Sigmoid colon (tissue), 7 donors: ENCODE results near the gene ARMH1. TPM values are rescaled to one million over a fixed set of nuclear protein-coding genes. Genes with fewer than 3 reads are reported as not detected.

Experiments used
- DNase-seq: peaks from one replicate; pipeline ENCODE4 v3.0.0-alpha.2; 2019
- H3K27ac ChIP-seq, 4 donors: fragments of 200-600 bp; sonication (generic); one replicate each; pipeline ENCODE4 v1.5.1; 2016 to 2019; ENCODE audit warnings: mild to moderate bottlenecking in 1 of 4
- H3K27me3 ChIP-seq, 3 donors: fragments of 200-600 bp; sonication (generic); one replicate each; pipeline ENCODE4 v1.5.1; 2019; ENCODE audit warnings: mild to moderate bottlenecking in 1 of 3
- H3K36me3 ChIP-seq, 4 donors: fragments of 200-600 bp; sonication (generic); one replicate each; pipeline ENCODE4 v1.5.1; 2016 to 2019
- H3K4me1 ChIP-seq, 4 donors: fragments of 200-600 bp; sonication (generic); one replicate each; pipeline ENCODE4 v1.5.1; 2017 to 2019
- H3K4me3 ChIP-seq, 4 donors: fragments of 200-600 bp; sonication (generic); one replicate each; pipeline ENCODE4 v1.5.1; 2017 to 2019; ENCODE audit warnings: mild to moderate bottlenecking in 2 of 4, moderate library complexity in 1 of 4
- H3K9me3 ChIP-seq, 4 donors: fragments of 200-600 bp in 3 of 4; sonication (generic) in 3 of 4; one replicate each; pipeline versions ENCODE4 v1.5.1 to v1.6.1; 2013 to 2019
- EP300 ChIP-seq, 4 donors: sonication (generic); formaldehyde crosslinking; IDR thresholded peaks; one replicate each; pipeline ENCODE4 v1.6.1; 2017; ENCODE audit warnings: antibody characterized with exemption in 4 of 4
- POLR2A ChIP-seq, 2 donors: fragments of 450-650 bp; IDR thresholded peaks; one replicate each; pipeline ENCODE4 v1.6.1; 2016; ENCODE audit warnings: antibody characterized with exemption in 2 of 2, mild to moderate bottlenecking in 2 of 2, moderate library complexity in 2 of 2
- POLR2AphosphoS5 ChIP-seq, 4 donors: sonication (generic); formaldehyde crosslinking; IDR thresholded peaks; one replicate each; pipeline ENCODE4 v1.6.1; 2017; ENCODE audit warnings: antibody characterized with exemption in 4 of 4
- WGBS, 2 donors: extraction: QIAGEN DNeasy Blood & Tissue Kit; methylation state at CpG; one replicate each; pipeline ENCODE4 v1.1.7; 2013; 5-methylcytosine and 5-hydroxymethylcytosine counted together
- intact Hi-C: fragments of 100-400 bp; cut with DNase I; formaldehyde crosslinking; loops from one replicate; pipeline ENCODE4 v1.15.1; 2023
- polyA plus RNA-seq, 3 donors: library from polyadenylated mRNA; stranded (reverse); fragments of 200-250 nt; gene quantifications; one replicate each; pipeline ENCODE4 v1.2.3, GENCODE V29; 2013
- total RNA-seq, 4 donors: library from RNA; depleted of rRNA; stranded (reverse); fragments of >200 nt; gene quantifications; one replicate each; pipeline ENCODE4 v1.1.0, GENCODE V29; 2016
- TF ChIP-seq, protein P1 (sequence below), 4 experiments: fragments of 450-650 bp in 3 of 4; fragments of 200-600 bp in 1 of 4; IDR thresholded peaks; one replicate each; pipeline ENCODE4 v1.5.1; 2016 to 2019; ENCODE audit warnings: antibody characterized with exemption in 4 of 4, mild to moderate bottlenecking in 3 of 4, moderate library complexity in 2 of 4
- donor health status: healthy with polysubstance abuse.
- donor health status: Bipolar disorder and iron deficiency.
- donor health status: healthy.

Gene ARMH1
- total and polyA plus RNA-seq, 7 donors = 0.33 to 23.0 (median 1.3) TPM; not detected in 3

DNA sequence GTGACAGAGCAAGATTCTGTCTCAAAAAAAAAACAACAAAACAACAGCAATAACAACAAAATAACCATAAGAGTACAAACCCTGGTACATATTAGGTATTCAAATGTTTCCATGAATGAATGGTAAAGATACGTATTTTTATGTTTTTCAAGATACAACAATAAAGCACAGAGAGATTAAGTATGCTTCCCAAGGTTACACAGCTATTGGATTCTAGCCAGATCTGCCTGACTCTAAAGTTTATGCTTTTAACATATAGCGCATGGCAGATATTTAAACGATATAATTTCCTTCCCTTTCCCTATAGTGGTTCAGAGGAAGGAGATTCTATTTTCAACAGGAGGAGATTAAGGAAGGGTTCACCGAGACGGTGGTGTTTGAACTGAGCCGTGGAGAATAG lies 31.0 kb downstream of the ARMH1 start:
- DNase-seq = no peak
- H3K4me1 ChIP-seq = peaks cover 0 to 8% (median 0%) of the 10 kb centered on the region in 4 donors
- intact Hi-C loops = no loop called here
- no peaks in the 10 kb centered on the region for H3K27me3 ChIP-seq
- H3K9me3 ChIP-seq = no peaks in the 10 kb centered on the region
- WGBS, 2 donors = 82 to 83% methylated on average over 6 of the region's 6 CpGs
- no peak overlapping the region for H3K27ac ChIP-seq
- H3K36me3 ChIP-seq = no peaks in the 10 kb centered on the region
- H3K4me3 ChIP-seq = no peak overlapping the region
- TF ChIP-seq, protein P1, sequence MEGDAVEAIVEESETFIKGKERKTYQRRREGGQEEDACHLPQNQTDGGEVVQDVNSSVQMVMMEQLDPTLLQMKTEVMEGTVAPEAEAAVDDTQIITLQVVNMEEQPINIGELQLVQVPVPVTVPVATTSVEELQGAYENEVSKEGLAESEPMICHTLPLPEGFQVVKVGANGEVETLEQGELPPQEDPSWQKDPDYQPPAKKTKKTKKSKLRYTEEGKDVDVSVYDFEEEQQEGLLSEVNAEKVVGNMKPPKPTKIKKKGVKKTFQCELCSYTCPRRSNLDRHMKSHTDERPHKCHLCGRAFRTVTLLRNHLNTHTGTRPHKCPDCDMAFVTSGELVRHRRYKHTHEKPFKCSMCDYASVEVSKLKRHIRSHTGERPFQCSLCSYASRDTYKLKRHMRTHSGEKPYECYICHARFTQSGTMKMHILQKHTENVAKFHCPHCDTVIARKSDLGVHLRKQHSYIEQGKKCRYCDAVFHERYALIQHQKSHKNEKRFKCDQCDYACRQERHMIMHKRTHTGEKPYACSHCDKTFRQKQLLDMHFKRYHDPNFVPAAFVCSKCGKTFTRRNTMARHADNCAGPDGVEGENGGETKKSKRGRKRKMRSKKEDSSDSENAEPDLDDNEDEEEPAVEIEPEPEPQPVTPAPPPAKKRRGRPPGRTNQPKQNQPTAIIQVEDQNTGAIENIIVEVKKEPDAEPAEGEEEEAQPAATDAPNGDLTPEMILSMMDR (IDR thresholded peaks at IDR 0.05) = no peak
- TF ChIP-seq POLR2AphosphoS5 (IDR thresholded peaks at IDR 0.05) (no peak), EP300 (IDR thresholded peaks at IDR 0.05) (no peak), POLR2A (IDR thresholded peaks at IDR 0.05) (no peak)

DNA sequence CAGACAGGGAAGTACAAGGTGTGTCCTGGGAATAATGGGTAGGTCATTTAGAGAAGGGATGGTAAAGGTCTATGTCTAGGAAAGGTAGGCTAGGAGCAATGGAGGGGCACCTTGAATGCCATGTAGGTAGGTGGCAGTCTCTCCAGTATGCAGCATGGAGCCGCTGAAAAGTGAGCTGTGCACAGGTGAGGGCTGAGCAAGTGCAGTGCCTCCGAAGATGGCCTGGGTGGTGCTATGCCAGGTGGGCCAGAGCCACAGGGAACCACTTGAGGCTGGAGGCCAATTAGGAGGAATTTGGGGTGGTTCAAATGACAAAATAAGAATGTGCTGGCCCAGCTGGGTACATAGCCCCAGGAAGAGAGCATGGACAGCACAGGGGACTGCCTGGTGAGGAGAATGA lies 31.4 kb downstream of the ARMH1 start:
- WGBS, 2 donors = 84 to 87% methylated on average over 2 of the region's 2 CpGs
- Histone ChIP-seq H3K27me3 (no peaks in the 10 kb centered on the region), H3K4me1 (peaks cover 0 to 8% (median 0%) of the 10 kb centered on the region in 4 donors), H3K4me3 (no peak overlapping the region), H3K27ac (no peak overlapping the region), H3K36me3 (no peaks in the 10 kb centered on the region), H3K9me3 (no peaks in the 10 kb centered on the region)
- no peak for DNase-seq
- intact Hi-C loops = no loop called here
- TF ChIP-seq EP300 (IDR thresholded peaks at IDR 0.05) (no peak), POLR2A (IDR thresholded peaks at IDR 0.05) (no peak), POLR2AphosphoS5 (IDR thresholded peaks at IDR 0.05) (no peak)
- TF ChIP-seq, protein P1 (IDR thresholded peaks at IDR 0.05) = no peak

DNA sequence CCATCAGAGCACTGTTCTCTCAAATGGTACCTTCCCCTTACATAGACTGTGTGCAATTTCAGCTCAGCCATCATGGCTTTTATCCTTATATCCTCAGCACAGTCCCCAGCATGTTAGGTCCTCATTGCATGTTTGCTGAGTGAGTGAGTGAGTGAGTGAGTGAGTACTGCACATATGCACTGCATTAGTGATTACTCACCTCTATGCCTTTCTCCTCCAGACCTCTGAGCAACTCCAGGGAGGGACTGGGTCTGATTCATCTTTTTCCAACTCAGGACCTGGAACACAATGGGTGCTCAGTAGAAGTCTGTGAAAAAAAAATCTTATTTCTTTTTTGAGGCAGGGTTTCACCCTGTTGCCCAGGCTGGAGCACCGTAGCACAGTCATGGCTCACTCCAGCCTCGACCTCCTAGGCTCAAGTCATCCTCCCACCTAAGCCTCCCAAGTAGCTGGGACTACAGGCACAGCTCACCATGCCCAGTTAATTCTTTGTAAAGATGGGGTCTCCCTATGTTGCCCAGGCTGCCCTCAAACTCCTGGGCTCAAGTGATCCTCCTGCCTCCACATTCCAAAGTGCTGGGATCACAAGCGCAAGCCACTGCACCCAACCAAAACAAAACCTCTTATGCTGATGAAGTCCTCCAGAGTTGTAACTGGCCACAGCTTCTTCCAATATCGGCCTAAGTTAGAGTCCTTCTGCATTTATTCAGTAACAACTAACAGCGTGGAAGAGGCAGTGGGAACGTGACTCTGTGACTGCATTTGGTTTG lies 32.8 kb downstream of the ARMH1 start:
- no peaks in the 10 kb centered on the region for H3K27me3 ChIP-seq
- no peak for TF ChIP-seq EP300 (IDR thresholded peaks at IDR 0.05)
- no peak for TF ChIP-seq POLR2A (IDR thresholded peaks at IDR 0.05)
- no peak for TF ChIP-seq POLR2AphosphoS5 (IDR thresholded peaks at IDR 0.05)
- H3K36me3 ChIP-seq = no peaks in the 10 kb centered on the region
- DNase-seq = no peak
- WGBS, 2 donors = 87 to 91% methylated on average over 6 of the region's 6 CpGs
- intact Hi-C loops = no loop called here
- H3K4me3 ChIP-seq = no peak overlapping the region
- peaks cover 0 to 8% (median 0%) of the 10 kb centered on the region in 4 donors for H3K4me1 ChIP-seq
- H3K9me3 ChIP-seq = no peaks in the 10 kb centered on the region
- no peak overlapping the region for H3K27ac ChIP-seq

DNA sequence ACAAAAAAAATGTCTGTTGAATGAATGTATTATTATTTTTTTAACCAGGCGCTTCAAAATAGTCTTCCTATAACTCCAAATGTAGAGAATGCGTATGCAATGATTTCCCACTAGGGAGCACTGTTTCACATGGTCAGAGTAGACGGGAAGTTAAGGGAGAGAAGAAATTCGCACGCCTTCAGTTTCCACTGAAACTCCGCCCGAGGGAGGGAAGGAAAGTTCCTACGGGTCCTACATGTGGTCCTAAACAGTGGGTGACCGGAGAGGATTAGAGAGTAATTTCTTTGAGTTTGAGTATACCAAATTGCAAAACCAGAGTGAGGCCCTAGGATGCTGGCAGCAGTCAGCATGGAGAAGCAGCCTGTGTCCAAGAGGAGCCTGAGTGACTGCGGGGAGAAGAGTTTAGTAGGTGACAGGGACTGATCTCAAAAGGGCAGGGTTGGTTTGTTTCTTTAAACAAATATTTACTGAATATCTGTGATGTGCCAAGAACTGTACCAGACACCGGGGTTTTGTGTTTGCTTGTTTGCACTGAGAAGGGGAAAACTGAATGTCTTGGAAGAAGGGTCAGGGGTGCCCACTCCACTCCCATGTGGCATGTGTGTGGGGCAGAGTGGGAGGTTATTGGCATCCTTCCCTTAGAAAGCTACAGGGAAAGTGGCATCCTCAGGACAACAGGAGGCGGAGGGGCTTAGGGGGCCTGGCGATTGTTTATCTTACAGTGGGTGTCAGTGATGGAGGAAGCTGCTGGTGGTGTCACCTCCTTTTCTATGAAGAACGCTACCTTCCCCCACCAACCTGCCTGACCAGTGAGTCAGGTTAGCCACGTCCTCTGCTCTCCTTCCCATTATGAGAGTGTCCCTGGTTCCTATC lies 33.7 kb downstream of the ARMH1 start:
- 25 to 40% methylated on average over 15 of the region's 15 CpGs for WGBS, 2 donors
- intact Hi-C loops = no loop called here
- Histone ChIP-seq H3K4me3 (peak overlapping the region in 1 of 4 donors; percentile 6), H3K36me3 (no peaks in the 10 kb centered on the region), H3K4me1 (peaks cover 0 to 8% (median 0%) of the 10 kb centered on the region in 4 donors), H3K9me3 (no peaks in the 10 kb centered on the region), H3K27me3 (no peaks in the 10 kb centered on the region), H3K27ac (no peak overlapping the region)
- no peak for TF ChIP-seq EP300 (IDR thresholded peaks at IDR 0.05)
- TF ChIP-seq, protein P1 (IDR thresholded peaks at IDR 0.05) = peak in 2 of 4 experiments; percentile 54 to 58
- TF ChIP-seq POLR2AphosphoS5 (IDR thresholded peaks at IDR 0.05) = no peak
- TF ChIP-seq POLR2A (IDR thresholded peaks at IDR 0.05) = no peak
- no peak for DNase-seq

DNA sequence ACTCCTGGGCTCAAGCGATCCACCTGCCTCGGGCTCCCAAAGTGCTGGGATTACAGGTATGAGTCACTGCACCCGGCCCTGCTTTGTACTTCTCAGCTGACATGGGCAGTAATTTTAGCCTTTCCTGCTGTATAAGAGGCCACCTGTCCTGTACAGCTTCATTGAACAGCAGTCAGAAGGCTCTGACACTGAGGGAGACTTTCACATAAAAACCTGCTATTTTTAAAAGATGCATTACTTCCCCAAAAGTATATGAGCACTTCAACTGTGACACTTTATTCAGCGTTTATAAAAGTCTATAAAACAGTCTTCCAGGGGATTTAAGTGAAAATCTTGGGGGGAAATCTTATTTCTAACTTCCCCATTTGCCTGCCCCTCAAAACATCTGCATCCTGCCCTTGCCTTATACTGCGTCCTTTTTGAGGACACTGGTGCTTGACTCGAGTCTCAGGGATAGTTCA lies 38.8 kb downstream of the ARMH1 start:
- peaks cover 0 to 7% (median 5%) of the 10 kb centered on the region in 4 donors for H3K4me1 ChIP-seq
- H3K27ac ChIP-seq = no peak overlapping the region
- intact Hi-C loops = loop anchor here (10.0 kb wide), 1 partner anchor 581 kb away; no protein-coding TSS in a partner anchor
- no peak overlapping the region for H3K4me3 ChIP-seq
- H3K36me3 ChIP-seq = no peaks in the 10 kb centered on the region
- no peaks in the 10 kb centered on the region for H3K27me3 ChIP-seq
- TF ChIP-seq POLR2A (IDR thresholded peaks at IDR 0.05) = no peak
- TF ChIP-seq EP300 (IDR thresholded peaks at IDR 0.05) = no peak
- no peak for TF ChIP-seq POLR2AphosphoS5 (IDR thresholded peaks at IDR 0.05)
- TF ChIP-seq, protein P1 (IDR thresholded peaks at IDR 0.05) = no peak
- WGBS, 2 donors = 23 to 38% methylated on average over 6 of the region's 6 CpGs
- H3K9me3 ChIP-seq = no peaks in the 10 kb centered on the region
- DNase-seq = no peak
